Stimulated activated CD8-positive, alpha-beta memory T cell treated with anti-CD3 and anti-CD28 coated beads, Interleukin-7, amount 100 ng/mL, for 24 hours (primary cell): ENCODE data around the gene CNN1.
A peak's percentile ranks its signal among the peaks of the same experiment; 100 is the strongest.
"Not testable (repeated sequence)": the region's sequence is repeated elsewhere in the genome, so short reads cannot be mapped to it uniquely, and the experiment has no call there.

Source experiments
- DNase-seq: peaks from one replicate; pipeline ENCODE4 v3.0.0-alpha.2; 2020; ENCODE audit warnings: low read depth

CNN1 gene

DNA sequence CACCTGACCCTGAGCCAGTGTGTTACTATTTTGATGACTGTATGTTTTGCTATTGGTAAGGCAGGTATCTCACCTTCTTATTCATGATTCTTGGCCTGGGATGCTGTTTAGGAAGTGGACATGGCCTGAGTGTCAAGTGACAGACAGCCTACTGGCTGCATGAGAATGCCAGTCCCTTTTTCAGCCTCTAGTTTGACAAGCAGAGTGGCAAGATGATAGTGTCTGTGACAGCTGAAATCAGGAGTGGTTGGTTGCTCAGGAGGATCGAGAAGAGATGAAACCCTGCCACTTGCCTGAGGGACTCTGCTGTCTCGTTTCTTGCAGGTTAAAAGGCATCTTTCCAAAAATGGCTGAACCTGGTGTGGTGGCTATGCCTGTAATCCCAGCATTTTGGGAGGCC is 27.5 kb downstream of the CNN1 start:
- DNase-seq: no peak

DNA sequence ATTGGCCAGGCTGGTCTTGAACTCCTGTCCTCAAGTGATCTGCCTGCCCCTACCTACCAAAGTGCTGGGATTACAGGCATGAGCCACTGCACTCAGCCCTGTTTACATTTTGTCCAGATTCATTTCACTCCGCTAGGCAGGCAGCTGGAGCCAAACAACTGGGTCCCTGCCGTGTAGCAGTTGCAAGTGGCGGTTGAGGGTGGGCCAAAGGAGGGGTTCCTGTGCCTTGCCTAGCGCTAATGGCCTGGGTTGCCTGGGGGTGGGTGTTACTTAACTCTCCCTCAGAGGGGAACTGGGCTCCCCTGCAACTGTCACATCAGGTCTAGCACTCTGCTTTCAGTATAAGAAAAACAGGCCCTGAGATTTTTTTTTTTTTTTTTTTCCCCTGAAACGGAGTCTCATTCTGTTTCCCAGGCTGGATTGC is 31.4 kb downstream of the CNN1 start:
- no peak for DNase-seq

DNA sequence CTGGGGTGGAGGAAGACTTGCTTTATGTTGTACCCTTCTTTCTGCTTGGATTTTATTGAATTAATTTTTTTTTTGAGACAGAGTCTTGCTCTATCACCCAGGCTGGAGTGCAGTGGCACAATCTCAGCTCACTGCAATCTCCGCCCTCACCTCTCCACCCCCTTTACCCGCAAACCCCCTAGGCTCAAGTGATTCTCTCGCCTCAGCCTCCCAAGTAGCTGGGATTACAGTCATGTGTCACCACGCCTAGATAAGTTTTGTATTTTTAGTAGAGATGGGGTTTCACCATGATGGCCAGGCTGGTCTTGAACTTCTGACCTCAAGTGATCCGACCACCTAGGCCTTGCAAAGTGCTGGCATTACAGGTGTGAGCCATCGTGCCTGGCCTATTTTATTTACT is 34.7 kb downstream of the CNN1 start:
- not testable (repeated sequence) for DNase-seq

DNA sequence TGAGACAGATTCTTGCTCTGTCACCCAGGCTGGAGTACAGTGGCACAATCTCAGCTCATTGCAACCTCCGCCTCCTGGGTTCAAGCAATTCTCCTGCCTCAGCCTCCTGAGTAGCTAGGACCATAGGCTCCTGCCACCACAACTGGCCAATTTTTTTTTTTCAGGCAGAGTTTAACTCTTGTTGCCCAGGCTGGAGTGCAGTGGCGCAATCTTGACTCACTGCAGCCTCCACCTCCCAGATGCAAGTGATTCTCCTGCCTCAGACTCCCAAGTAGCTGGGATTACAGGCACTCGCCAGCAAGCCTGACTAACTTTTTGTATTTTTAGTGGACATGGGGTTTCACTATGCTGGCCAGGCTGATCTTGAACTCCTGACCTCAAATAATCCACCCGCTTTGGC is 35.1 kb downstream of the CNN1 start:
- not testable (repeated sequence) for DNase-seq

DNA sequence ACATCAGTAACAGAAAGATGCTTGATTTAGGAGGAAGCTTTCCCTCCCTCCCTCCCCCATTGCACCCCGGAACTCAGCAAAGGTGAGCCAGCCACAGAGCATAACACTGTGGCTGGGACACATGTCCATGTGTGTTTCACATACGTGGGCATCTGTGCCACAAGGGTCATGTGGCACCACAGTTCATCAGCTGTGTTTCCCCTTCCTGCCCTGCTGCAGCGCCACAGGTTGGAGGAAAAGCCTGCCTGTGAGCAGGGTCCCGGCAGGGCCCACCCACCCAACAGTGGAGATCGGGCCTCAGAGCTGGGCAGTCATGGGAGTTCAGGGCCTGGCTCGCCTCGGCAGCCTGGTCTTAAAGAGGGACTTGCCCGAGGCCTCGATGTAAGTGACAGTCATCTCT is 36.0 kb downstream of the CNN1 start:
- no peak for DNase-seq

DNA sequence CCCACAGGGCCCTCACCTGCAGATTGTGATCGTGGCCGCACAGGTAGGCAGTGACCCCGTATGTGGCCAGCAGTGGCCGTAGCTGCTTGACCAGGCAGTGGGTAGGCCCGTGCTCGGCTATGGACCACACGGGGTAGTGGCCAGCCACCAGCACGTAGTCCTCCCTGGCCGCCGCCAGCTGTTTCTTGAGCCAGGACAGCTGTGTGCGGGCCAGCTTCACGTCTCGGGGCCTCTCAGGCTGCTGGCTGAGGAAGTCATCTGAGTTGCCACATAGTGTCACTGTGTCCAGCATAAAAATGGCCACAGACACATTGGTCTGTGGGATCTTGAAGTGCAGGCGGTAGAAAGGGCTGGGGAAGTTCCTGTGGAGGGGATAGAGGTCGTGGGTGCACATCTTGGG is 37.6 kb downstream of the CNN1 start:
- DNase-seq: no peak

DNA sequence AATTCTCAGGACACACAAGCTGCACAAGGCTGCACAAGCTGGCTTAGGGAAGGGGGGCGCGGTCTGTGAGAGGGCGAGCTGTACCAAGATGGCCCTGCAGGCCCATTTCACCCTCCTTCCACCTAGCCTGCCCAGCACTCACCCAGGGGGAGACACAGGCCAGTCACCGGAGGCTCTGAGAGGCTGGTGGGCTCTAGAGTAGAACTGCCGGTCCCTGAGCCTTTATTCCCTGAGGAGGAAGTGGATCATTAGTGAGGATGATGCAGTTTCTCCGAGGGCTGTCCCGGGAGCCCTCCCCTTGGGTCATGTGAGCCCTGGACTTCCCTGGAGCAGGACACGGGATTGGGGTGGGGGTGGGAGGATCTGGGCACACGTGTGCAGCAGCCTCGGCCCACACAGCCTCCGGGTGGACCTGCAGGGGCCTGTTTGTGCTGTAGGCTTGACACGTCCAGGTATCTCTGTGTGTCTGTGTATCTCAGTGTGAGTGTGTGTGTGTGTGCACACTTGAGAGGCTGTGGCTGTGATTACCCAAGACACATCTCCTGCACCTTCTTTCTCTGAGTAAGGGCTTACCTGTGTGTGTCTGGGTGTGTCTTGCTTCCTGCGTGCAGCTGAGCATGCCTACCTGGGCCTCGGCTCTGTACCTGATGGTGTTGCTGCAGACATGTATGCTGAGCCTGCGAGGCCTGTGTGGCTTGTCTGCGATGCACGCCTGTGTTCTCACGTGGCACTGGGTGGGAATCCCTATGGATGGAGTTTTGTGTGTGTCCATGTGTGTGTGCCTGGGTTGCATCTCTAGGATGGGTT is 39.0 kb downstream of the CNN1 start, which contains the start of gene ACP5:
TSS of gene ACP5 (minus strand) at position 195 of the 807 bp plus-strand sequence. CDS start 328 bp downstream, outside the sequence.
- DNase-seq: no peak

DNA sequence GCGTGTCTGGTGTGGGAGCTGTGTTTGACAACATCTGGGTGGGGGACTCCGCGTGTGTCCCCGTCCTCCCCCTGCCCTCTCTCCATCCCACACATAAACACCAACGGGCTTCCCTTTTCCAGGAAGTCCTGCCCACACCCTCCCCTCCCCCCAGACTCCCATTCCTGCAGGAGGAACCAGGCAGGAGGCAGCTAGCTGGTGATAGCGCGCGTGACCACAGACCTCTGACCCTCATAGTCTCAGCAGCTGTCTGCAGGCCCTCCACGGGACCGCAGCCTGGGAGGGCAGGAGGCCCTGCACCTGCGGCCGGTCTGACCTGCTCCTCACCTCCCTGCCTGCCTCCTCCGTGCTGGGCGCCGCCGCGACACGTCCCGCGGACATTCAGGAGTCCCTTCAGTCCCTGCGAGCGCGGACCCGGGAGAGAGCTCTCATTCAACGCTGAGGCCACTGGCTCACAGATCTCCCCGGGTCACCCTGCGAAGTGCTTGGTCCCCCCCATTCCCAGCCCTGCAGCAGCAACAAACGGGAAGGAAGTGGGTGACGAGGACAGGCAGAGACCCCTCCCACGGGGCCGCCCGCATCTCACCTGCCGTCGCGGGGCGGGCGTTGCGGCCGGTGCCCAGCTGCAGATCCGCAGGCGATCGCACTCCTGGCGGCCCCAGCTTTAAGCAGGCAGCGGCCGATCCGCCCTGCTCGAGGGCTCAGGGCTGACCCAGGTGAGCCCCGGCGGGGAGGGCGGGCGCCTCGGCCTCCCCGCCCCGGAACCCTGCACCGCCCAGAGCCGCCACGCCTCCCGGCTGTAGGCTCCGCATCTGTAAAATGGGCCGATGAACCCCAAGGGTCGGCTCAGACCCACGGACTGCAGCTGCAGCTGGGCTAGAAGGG is 39.8 kb downstream of the CNN1 start:
- no peak for DNase-seq

DNA sequence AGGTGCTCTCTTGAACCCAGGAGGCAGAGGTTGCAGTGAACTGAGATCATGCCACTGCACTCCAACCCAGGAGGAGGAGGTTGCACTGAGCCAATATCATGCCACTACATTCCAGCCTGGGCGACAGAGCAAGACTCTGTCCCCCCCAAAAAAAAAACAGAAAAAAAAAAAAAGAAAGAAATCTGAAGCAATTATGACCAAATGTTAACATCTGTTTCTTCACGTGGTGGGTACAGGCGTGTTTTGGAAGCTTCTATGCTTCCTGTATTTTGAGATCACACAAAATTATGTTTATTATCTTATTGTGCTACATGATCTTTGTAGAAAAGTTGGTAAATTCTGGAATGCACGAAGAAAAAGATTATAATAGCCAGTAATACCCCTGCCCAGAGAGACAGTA is 41.5 kb downstream of the CNN1 start:
- no peak for DNase-seq

DNA sequence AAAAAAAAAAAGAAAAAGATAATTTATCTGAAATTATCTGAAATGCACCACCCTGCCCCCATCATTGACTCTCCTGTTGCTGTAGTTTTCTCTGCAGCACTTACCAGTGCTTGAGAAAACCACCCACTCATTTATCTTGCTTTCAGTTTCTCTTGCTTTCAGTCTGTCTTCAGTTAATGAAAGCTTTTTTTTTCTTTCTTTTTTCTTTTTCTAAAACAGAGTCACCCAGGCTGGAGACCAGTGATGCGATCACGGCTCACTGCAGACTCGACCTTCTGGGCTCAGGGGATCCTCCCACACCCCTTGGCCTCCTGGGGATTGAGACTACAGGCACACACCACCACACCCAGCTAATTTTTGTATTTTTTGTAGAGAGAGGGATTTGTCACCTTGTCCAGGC is 43.1 kb downstream of the CNN1 start:
- DNase-seq: no peak

DNA sequence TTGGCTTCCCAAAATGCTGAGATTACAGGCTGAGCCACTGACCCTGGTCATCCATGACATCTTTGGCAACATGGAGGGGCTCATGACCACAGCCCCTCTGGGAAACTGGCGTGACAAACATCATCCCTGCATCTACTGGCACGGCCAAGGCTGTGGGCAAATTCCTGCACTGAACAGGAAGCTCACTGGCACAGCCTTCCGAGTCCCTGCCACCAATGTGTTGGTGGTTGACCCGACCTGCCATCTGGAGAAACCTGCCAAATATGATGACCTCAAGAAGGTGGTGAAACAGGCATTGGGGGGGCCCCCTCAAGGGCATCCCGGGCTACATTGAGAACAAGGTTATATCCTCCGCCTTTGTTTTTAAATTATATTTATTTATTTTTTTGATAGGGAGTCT is 47.7 kb downstream of the CNN1 start:
- no peak for DNase-seq

DNA sequence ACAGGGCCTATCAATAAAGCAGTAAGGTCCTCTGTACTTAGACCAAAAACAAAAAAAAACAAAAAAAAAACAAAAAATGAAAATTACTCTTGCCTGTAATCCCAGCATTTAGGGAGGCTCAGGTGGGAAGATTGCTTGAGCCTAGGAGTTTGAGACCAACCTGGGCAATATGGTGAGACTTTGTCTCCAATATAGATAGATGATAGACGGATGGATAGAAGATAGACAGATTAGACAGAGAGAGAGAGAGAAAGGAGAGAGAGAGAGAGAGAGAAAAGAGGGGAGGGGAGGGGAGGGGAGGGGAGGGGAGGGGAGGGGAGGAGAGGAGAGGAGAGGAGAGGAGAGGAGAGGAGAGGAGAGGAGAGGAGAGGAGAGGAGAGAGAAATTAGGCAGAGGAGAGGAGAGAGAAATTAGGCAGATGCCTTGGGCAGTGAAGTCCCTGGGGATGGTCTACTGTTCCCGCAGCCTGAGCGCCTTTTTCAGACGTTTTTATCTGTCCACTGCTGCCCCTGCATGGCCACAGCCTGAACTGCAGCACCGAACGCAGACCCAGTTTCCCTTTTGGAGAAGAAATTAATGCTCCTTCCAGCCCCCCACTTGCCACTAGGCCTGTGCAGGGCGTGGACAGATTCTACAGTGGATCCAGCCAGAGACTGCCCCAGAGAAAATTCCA is 48.8 kb downstream of the CNN1 start:
- peak; percentile 67 for DNase-seq

DNA sequence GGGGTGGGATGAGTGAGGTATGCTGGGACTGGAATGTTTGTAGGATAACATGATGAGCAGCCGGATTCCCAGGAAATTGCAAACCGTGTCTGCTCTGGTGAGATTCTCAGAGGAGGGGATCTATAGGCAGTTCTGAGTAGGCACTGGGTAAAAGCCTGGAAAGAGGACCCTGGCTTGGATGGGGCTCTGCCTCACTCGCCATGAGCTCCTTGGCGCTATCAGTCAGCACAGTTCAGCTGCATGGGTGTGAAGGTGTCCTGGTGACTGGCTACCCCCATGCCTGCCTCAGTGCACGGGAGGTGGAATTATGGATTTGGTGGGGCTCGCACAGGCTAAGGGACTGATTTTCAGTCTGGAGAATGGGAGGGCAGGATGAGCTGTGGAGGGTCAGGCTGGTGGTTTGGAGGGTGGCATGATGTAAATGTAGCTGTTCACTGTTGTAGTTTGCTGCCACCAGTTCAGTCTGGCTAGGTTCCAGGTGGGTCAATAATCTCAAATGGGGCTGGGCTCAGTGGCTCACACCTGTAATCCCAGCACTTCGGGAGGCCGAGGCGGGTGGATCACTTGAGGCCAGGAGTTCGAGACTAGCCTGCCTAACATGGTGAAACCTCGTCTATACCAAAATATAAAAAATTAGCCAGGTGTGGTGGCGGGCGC is 49.5 kb downstream of the CNN1 start:
- DNase-seq: no peak

DNA sequence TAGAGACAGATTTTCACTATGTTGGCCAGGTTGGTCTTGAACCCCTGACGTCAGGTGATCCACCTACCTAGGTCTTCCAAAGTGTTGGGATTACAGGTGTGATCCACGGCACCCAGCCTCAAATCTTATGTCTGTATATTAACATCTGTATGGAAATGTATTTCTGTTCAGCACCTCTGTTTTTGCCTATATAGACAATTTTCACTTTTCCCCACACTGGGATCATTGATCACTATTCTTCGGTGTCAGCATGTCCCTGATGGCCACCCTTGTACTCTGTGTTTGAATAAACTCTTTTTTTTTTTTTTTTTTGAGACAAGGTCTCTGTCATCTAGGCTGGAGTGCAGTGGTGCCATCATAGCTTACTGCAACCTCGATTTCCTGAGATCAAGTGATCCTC is 55.4 kb downstream of the CNN1 start:
- DNase-seq: no peak

DNA sequence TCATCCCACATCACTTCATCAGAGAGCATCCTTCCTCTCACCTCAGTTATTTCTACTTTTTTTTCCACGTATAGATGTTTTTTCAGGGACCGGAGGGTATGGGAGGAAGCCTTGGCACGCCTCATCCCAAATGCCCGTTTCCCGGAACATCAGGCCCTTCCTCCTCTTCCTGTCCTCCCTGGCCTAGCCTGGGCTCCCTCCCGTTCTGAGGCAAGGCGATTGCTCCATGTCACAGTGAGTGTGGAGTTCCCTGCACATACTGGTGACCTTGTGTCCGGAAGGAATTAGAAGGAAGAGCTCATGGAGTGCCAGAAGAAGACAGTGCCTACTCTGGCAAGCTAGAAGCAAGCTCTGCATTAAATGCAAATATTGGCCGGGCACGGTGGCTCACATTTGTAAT is 57.5 kb downstream of the CNN1 start:
- DNase-seq: no peak

DNA sequence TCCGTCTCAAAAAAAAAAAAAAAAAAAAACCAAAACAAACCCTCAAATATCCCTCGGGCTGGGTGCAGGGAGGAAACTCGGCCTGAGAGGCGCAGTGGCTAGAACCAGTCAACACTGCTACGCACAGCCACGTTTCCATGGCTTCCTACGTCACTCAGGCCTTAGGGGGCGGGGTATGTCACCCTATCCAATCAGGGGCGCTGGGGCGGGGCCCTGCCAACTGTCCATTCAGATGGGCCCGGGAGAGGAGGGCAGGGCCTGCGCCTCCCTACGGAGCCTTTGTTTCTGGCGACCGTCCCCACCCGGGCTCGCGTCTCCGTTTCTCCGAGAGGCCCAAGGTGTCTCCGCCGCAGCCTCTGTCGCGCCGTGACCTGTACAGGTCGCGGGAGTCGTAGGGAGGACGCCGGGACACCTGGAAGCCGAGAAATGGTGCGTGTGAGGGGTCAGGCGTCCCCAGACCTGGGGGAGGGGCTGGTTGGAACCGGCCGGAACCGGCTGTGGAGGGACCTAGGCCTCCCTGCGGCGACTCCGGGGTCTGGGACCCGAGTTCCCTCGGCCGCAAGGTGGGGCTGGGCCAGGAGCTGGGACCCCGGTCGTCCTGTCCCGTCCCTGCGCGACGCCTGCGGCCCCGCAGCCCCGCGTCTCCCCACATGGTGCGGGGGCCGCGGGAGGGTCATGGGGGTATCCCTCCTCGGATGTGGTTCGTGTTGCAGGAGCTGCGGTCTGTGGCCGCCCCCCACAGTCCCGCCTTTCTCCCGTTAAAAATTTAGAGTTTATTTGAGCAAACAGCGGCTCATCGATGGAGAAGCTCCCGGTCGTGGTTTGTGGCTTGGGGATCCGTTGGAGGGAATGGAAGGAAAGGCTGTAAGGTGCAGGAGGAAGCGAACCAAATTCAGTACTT is 58.8 kb downstream of the CNN1 start, which contains the start of gene ZNF627:
TSS of gene ZNF627 (plus strand) at position 282 of the 901 bp plus-strand sequence. CDS start at position 427, 145 bp downstream.
- peak; percentile 96 for DNase-seq

DNA sequence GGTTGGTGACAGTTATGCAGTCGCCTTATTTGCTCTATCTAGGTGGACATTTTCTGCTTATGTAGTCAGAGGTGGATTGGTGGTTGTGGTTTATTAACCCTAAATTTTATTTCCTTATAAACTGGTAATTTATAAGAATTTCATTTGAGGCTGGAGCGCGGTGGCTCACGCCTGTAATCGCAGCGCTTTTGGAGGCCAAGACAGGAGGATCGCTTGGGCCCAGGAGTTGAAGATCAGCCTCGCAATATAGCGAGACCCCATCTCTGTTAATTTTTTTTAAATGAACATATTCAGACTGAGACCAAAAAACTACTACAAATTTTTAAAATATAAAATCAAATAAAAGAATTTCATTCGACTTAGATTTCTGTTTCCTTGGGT is 59.4 kb downstream of the CNN1 start:
- DNase-seq: no peak

DNA sequence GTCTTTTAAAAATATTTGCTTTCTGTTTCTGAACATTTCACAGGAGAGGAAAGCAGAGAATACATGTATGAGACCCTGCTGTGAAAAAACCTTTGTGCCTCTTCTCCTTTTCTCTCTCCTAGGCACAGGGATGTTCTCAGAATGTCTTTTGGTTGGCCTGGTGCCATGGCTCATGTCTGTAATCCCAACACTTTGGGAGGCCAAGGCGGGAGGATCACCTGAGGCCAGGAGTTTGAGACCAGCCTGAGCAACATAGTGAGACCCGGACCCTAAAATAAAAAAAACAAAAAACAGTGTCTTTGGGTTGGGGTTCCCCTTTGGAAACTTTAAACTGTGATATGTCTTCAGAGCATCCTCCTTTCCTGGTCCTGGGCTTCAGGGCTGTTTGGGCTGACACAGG is 60.1 kb downstream of the CNN1 start:
- DNase-seq: no peak

DNA sequence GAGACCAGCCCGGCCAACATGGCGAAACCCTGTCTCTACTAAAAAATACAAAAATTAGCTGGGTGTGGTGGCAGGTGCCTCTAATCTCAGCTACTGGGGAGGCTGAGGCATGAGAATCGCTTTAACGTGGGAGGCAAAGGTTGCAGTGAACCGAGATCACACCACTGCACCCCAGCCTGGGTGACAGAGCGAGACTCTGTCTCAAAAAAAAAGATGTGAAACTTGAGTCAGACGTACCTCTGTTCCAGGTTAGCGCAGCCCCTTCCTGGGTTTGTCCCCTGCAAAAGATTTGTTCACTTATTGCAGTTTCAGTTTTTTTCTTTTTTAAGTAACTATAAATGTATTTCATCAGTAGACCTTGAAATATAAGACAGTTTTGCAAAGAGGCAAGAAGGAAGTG is 61.1 kb downstream of the CNN1 start:
- not testable (repeated sequence) for DNase-seq
